H1 (cell line): ENCODE measurements around the gene TMEM161A. TPM values are rescaled to one million over a fixed set of nuclear protein-coding genes. Genes with fewer than 3 reads are reported as not detected.

Experiments
- CTCF ChIA-PET: fragments of 300-600 bp; sonication (Branson Sonifier 250); formaldehyde crosslinking; loops from one replicate; lab custom pipeline; 2021; ENCODE audit not compliant: partially characterized antibody; lab: Charles Lee
- POLR2A ChIA-PET: fragments of 300-600 bp; sonication (Branson Sonifier 250); formaldehyde crosslinking; loops from one replicate; lab custom pipeline; 2021; ENCODE audit warnings: inconsistent platforms; ENCODE audit not compliant: partially characterized antibody; lab: Charles Lee
- DNase-seq, 2 experiments: peaks; one replicate each; pipeline versions ENCODE4 v3.0.0 to v3.0.0-alpha.2; 2010 to 2022; ENCODE audit warnings: low spot score in 2 of 2, low read depth in 1 of 2, mixed read lengths in 1 of 2
- FAIRE-seq: peaks from 2 replicates; lab custom pipeline; 2011; peaks lifted over from hg19 to GRCh38; lab: Jason Lieb, UNC
- H2AFZ ChIP-seq: 2 replicates; pipeline ENCODE4 v1.8.1; 2012; ENCODE audit warnings: low read length, inconsistent platforms
- H2AK5ac ChIP-seq: 2 replicates; pipeline ENCODE4 v1.6.1; 2013; ENCODE audit warnings: low read depth, low read length
- H2BK120ac ChIP-seq: replicated peaks from 2 replicates; pipeline ENCODE3; 2013; ENCODE audit warnings: low read depth, low read length, inconsistent platforms
- H2BK12ac ChIP-seq: 2 replicates; pipeline ENCODE4 v1.6.1; 2013; ENCODE audit warnings: low read depth, low read length
- H2BK15ac ChIP-seq: 2 replicates; pipeline ENCODE4 v1.6.1; 2013; ENCODE audit warnings: low read length
- H2BK20ac ChIP-seq: 2 replicates; pipeline ENCODE4 v1.6.1; 2013; ENCODE audit warnings: low read length
- H2BK5ac ChIP-seq: 2 replicates; pipeline ENCODE4 v1.6.1; 2013; ENCODE audit warnings: low read depth, low read length
- H3K14ac ChIP-seq: 2 replicates; pipeline ENCODE4 v1.6.1; 2013; ENCODE audit warnings: inconsistent platforms; ENCODE audit not compliant: insufficient read length
- H3K18ac ChIP-seq: 2 replicates; pipeline ENCODE4 v1.6.1; 2013; ENCODE audit warnings: low read length; ENCODE audit errors: extremely low read depth
- H3K23ac ChIP-seq: 2 replicates; pipeline ENCODE4 v1.6.1; 2013; ENCODE audit warnings: inconsistent platforms; ENCODE audit not compliant: insufficient read length
- H3K23me2 ChIP-seq: 2 replicates; pipeline ENCODE4 v1.6.1; 2013; ENCODE audit warnings: low read depth, low read length
- H3K27ac ChIP-seq: 2 replicates; pipeline ENCODE4 v1.6.1; 2011; ENCODE audit warnings: low read depth, low read length, inconsistent platforms
- H3K27me3 ChIP-seq, 4 experiments: replicated peaks in 1 of 4; 1 replicate in 1 of 4; 2 replicates in 3 of 4; pipeline versions ENCODE4 v1.6.1 to v1.8.1; 2011 to 2013; ENCODE audit warnings: low read length in 3 of 4, mild to moderate bottlenecking in 3 of 4, inconsistent platforms in 2 of 4, mixed read lengths in 2 of 4, moderate library complexity in 1 of 4; ENCODE audit not compliant: control insufficient read depth in 3 of 4, insufficient read depth in 3 of 4; ENCODE audit errors: extremely low read depth in 1 of 4
- H3K36me3 ChIP-seq, 4 experiments: 2 replicates each; pipeline versions ENCODE4 v1.6.1 to v1.8.1; 2011 to 2013; ENCODE audit warnings: mild to moderate bottlenecking in 4 of 4, low read length in 3 of 4, moderate library complexity in 2 of 4, control low read depth in 1 of 4, inconsistent platforms in 1 of 4; ENCODE audit not compliant: insufficient read depth in 4 of 4, control insufficient read depth in 2 of 4
- H3K4ac ChIP-seq: replicated peaks from 2 replicates; pipeline ENCODE3; 2013; ENCODE audit warnings: low read length, low read depth, mixed read lengths, inconsistent platforms; ENCODE audit not compliant: insufficient read length
- H3K4me1 ChIP-seq, 4 experiments: replicated peaks in 1 of 4; 1 replicate in 1 of 4; 2 replicates in 3 of 4; pipeline versions ENCODE4 v1.6.1 to v1.8.1; 2011 to 2013; ENCODE audit warnings: low read length in 3 of 4, inconsistent platforms in 2 of 4, mixed read lengths in 1 of 4; ENCODE audit not compliant: insufficient read depth in 4 of 4, control insufficient read depth in 3 of 4
- H3K4me2 ChIP-seq, 2 experiments: 2 replicates each; pipeline versions ENCODE4 v1.6.1 to v1.8.1; 2011 to 2013; ENCODE audit warnings: low read depth in 2 of 2, low read length in 2 of 2, control low read depth in 1 of 2, inconsistent platforms in 1 of 2, mild to moderate bottlenecking in 1 of 2; ENCODE audit not compliant: insufficient read depth in 1 of 2
- H3K4me3 ChIP-seq, 4 experiments: fragments of 200-600, 300-600 bp in 1 of 4; sonication (generic), shearing (Covaris generic), sonication (Bioruptor Twin) in 1 of 4; 2 replicates each; pipeline versions ENCODE4 v1.5.1 to v1.8.1; 2011 to 2016; ENCODE audit warnings: low read length in 4 of 4, low read depth in 3 of 4, control low read depth in 2 of 4, inconsistent platforms in 2 of 4, mild to moderate bottlenecking in 2 of 4, mixed read lengths in 1 of 4, moderate library complexity in 1 of 4; ENCODE audit not compliant: insufficient read depth in 2 of 4; ENCODE audit errors: extremely low read depth in 1 of 4
- H3K56ac ChIP-seq: replicated peaks from 2 replicates; pipeline ENCODE3; 2013; ENCODE audit warnings: low read depth, mild to moderate bottlenecking, mixed read lengths, low read length, inconsistent platforms; ENCODE audit not compliant: insufficient read length
- H3K79me1 ChIP-seq: 2 replicates; pipeline ENCODE4 v1.6.1; 2013; ENCODE audit warnings: low read depth, low read length, control low read depth
- H3K79me2 ChIP-seq, 2 experiments: 2 replicates each; pipeline versions ENCODE4 v1.6.1 to v1.8.1; 2012 to 2013; ENCODE audit warnings: low read length in 2 of 2, mild to moderate bottlenecking in 2 of 2, inconsistent platforms in 1 of 2; ENCODE audit not compliant: insufficient read depth in 2 of 2, control insufficient read depth in 1 of 2
- H3K9ac ChIP-seq, 4 experiments: replicated peaks in 1 of 4; 1 replicate in 1 of 4; 2 replicates in 3 of 4; pipeline versions ENCODE4 v1.6.1 to v1.8.1; 2011 to 2013; ENCODE audit warnings: low read depth in 3 of 4, low read length in 3 of 4, control low read depth in 2 of 4, mild to moderate bottlenecking in 2 of 4, moderate library complexity in 2 of 4, inconsistent platforms in 1 of 4; ENCODE audit errors: extremely low read depth in 1 of 4
- H3K9me3 ChIP-seq, 2 experiments: 2 replicates each; pipeline versions ENCODE4 v1.6.1 to v1.8.1; 2012 to 2013; ENCODE audit warnings: mild to moderate bottlenecking in 2 of 2, moderate library complexity in 2 of 2, control low read depth in 1 of 2, inconsistent platforms in 1 of 2, low read depth in 1 of 2, low read length in 1 of 2, mixed read lengths in 1 of 2; ENCODE audit not compliant: insufficient read depth in 2 of 2
- H4K20me1 ChIP-seq, 2 experiments: replicated peaks in 1 of 2; 2 replicates each; pipeline versions ENCODE3 to v1.8.1; 2011 to 2013; ENCODE audit warnings: inconsistent platforms in 2 of 2, low read length in 2 of 2, mild to moderate bottlenecking in 1 of 2; ENCODE audit not compliant: insufficient read depth in 2 of 2, control insufficient read depth in 1 of 2
- H4K5ac ChIP-seq: 2 replicates; pipeline ENCODE4 v1.6.1; 2013; ENCODE audit warnings: low read length, low read depth, mixed read lengths, inconsistent platforms; ENCODE audit not compliant: insufficient read length
- H4K8ac ChIP-seq: 2 replicates; pipeline ENCODE4 v1.8.0; 2013; ENCODE audit warnings: mild to moderate bottlenecking, moderate library complexity, low read length, inconsistent platforms; ENCODE audit not compliant: insufficient read depth; ENCODE audit errors: extremely low read depth
- H4K91ac ChIP-seq: replicated peaks from 2 replicates; pipeline ENCODE3; 2013; ENCODE audit warnings: low read length, mixed read lengths, inconsistent platforms; ENCODE audit not compliant: insufficient read length
- ASH2L ChIP-seq: fragments of 200-600, 300-600 bp; sonication (generic); IDR thresholded peaks from one replicate; pipeline ENCODE4 v1.7.1; 2017; ENCODE audit warnings: low read length
- ATF2 ChIP-seq: IDR thresholded peaks from 2 replicates; pipeline ENCODE4 v1.6.1; 2012; ENCODE audit warnings: low read length, inconsistent platforms
- CTCF ChIP-seq, 3 experiments: IDR thresholded peaks; 1 replicate in 2 of 3; 2 replicates in 1 of 3; pipeline versions ENCODE4 v1.5.1 to v1.6.1; 2011; ENCODE audit warnings: low read length in 3 of 3, mild to moderate bottlenecking in 3 of 3, inconsistent platforms in 2 of 3, low read depth in 1 of 3, moderate library complexity in 1 of 3; ENCODE audit not compliant: insufficient read depth in 1 of 3; ENCODE audit errors: control extremely low read depth in 1 of 3
- GABPA ChIP-seq: IDR thresholded peaks from 2 replicates; pipeline ENCODE4 v1.6.1; 2011; ENCODE audit warnings: mild to moderate bottlenecking, low read length, moderate library complexity, borderline replicate concordance; ENCODE audit not compliant: insufficient read depth
- RAD21 ChIP-seq, 2 experiments: IDR thresholded peaks in 1 of 2; conservative IDR thresholded peaks in 1 of 2; 2 replicates each; pipeline ENCODE4 v1.6.1; 2011; ENCODE audit warnings: low read depth in 2 of 2, low read length in 2 of 2, improper control_type of control experiment in 1 of 2, inconsistent platforms in 1 of 2, mild to moderate bottlenecking in 1 of 2, moderate library complexity in 1 of 2
- WGBS, 2 experiments: shearing (Covaris generic) in 1 of 2; methylation state at CpG; one replicate each; pipeline versions ENCODE4 v1.1.6 to v1.1.7; 2013 to 2015; ENCODE audit warnings: low lambda C conversion rate in 2 of 2, mixed read lengths in 2 of 2, inconsistent platforms in 1 of 2, low coverage in 1 of 2, missing lambda C conversion rate in 1 of 2; ENCODE audit not compliant: insufficient replicate concordance in 2 of 2, insufficient coverage in 1 of 2, insufficient read length in 1 of 2; ENCODE audit errors: extremely low coverage in 1 of 2, missing lambda C conversion rate in 1 of 2; 5-methylcytosine and 5-hydroxymethylcytosine counted together
- polyA plus RNA-seq, 7 experiments: library from polyadenylated mRNA; depleted of rRNA in 3 of 7; stranded (reverse) in 5 of 7; unstranded in 2 of 7; fragments of >200 nt in 5 of 7; fragments of 200-250 nt in 2 of 7; gene quantifications; 1 replicate in 5 of 7; 2 replicates in 1 of 7; 4 replicates in 1 of 7; pipeline versions ENCODE4 v1.2.1 to v1.2.3, GENCODE V29; 2011 to 2013; ENCODE audit warnings: missing spikeins in 2 of 7, mixed read lengths in 2 of 7
- total RNA-seq: library from RNA; stranded (reverse); fragmentation: NEBNext Ultra II Directional; extraction: Animal tissue kit (Norgen Biotek cat#: 25700); gene quantifications from 2 replicates; pipeline ENCODE4 v1.2.1, GENCODE V29; 2021

Gene TMEM161A
- total and polyA plus RNA-seq, 2 of the 8 experiments (the other 6 are each of a cell fraction or from before 2014, with no cell fraction given): 47.8 to 103 TPM

DNA sequence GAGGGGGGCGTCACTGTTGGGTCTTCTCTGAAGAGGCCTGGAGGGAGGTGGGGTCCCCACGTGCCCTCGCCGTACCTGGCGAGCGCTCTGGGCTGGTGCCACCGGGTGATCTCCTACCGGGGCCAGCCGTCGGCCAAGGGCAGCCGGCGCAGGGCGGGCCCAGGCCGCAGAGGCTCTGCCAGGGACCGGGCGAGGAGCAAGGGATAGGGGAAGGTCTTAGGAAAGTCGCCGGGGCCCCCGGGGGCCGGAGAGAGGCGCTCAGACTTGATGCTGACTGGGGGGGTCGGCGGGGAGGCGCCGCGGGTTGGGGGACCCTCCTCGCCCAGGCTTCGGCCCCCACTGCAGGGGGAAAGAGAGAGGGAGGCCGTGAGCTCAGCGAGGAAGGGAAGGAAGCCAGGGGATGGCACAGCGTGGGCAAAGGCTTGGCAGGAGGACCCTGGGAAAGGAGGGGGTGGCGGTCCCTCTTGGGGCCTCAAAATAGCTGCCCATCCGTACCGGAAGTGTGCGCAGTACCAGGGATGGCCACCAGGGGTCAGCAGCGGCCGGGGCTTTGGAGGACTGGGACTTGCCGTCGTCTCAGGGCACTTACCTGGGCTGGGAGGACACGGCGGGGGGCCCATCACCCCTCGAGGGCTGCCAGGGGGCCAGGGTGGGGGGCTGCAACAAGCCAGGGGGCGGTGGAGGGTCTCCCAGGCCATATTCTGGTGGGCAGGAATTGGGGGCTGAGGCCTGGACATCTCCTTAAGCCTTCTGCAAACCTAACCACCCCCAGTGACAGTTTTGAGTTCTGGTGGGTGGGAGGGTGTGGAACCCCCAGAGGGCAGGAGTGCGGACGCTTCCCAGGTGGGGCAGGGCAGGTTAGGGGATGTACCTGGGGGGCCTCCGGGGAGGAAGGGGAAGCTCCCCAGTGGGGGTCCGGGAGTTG lies 7.7 kb upstream of the TMEM161A start:
- peak overlapping the region; percentile 51; the same call in 1 of the 2 replicates for H4K8ac ChIP-seq
- no peaks in the 10 kb centered on the region for H3K36me3 ChIP-seq
- no peaks in the 10 kb centered on the region for H3K79me1 ChIP-seq
- H2BK12ac ChIP-seq: no peak overlapping the region; the same call in 1 of the 2 replicates
- FAIRE-seq (no peak), DNase-seq (peak; percentile 67 to 100)
- CTCF ChIA-PET: interaction anchor here (0.7 to 4.7 kb wide), 21 partner anchors 10 to 345 kb away, joined by 3 to 85 read pairs (median 4); partner anchors contain the start of gene NR2C2AP
- H3K18ac ChIP-seq: no peak overlapping the region; the same call in 1 of the 2 replicates
- no peak overlapping the region for H3K56ac ChIP-seq
- H4K91ac ChIP-seq: peak overlapping the region; percentile 91
- no peak overlapping the region for H2AK5ac ChIP-seq
- no peaks in the 10 kb centered on the region for H3K23me2 ChIP-seq
- no peak overlapping the region for H2BK20ac ChIP-seq
- H3K14ac ChIP-seq: no peak overlapping the region
- 51% methylated on average over 25 of the region's 47 CpGs; no CpG with 5 or more reads in 1 of the 2 experiments for WGBS, 2 experiments
- H3K9me3 ChIP-seq: no peaks in the 10 kb centered on the region
- peaks cover 0 to 2% (median under 1%) of the 10 kb centered on the region in 4 experiments; a peak in 2 of 7 replicates for H3K4me1 ChIP-seq
- H3K4me2 ChIP-seq: no peak overlapping the region
- POLR2A ChIA-PET: interaction anchor here (0.7 to 5.7 kb wide), 4 partner anchors 9 to 31 kb away, joined by 3 to 33 read pairs (median 12); no protein-coding TSS in a partner anchor
- no peaks in the 10 kb centered on the region for H4K20me1 ChIP-seq
- H3K27me3 ChIP-seq: no peaks in the 10 kb centered on the region; a peak in 1 of 7 replicates
- H4K5ac ChIP-seq: peak overlapping the region; percentile 75
- no peak overlapping the region for H2BK15ac ChIP-seq
- H2AFZ ChIP-seq: no peak overlapping the region
- no peak overlapping the region for H3K27ac ChIP-seq
- H2BK5ac ChIP-seq: 0 out of 2 replicates have a peak overlapping the region, but pooled peaks have one; percentile 44
- peak overlapping the region; percentile 78 for H3K4ac ChIP-seq
- H3K79me2 ChIP-seq: no peaks in the 10 kb centered on the region
- no peak overlapping the region for H2BK120ac ChIP-seq
- no peak overlapping the region for H3K9ac ChIP-seq
- no peak overlapping the region for H3K23ac ChIP-seq
- H3K4me3 ChIP-seq: peak overlapping the region in 1 of 4 experiments; percentile 29; a peak in 2 of 8 replicates
- TF ChIP-seq ASH2L: no peak
- peak; percentile 75; the same call in 1 of the 2 replicates for TF ChIP-seq GABPA
- TF ChIP-seq RAD21 (IDR thresholded peaks at IDR 0.05 in 1 of 2, conservative IDR thresholded peaks at IDR 0.05 in 1 of 2; ENCODE audit: low read depth in 2 of 2, low read length in 2 of 2): peak; percentile 93 to 94
- peak; percentile 96 to 99 (median 97) for TF ChIP-seq CTCF (IDR thresholded peaks at IDR 0.05; ENCODE audit: control extremely low read depth in 1 of 3, insufficient read depth in 1 of 3, low read depth in 1 of 3, low read length in 3 of 3)
- TF ChIP-seq ATF2: no peak
